GM23338 (cell line): ENCODE measurements around the gene OPRL1. TPM values are rescaled to one million over a fixed set of nuclear protein-coding genes. Genes with fewer than 3 reads are reported as not detected.
A peak's percentile ranks its signal among the peaks of the same experiment; 100 is the strongest.

ENCODE experiments used
- ATAC-seq: fragments of 200-7000 bp; cut with Tn5 transposase; 3 replicates; pipeline ENCODE4 v1.9.1; 2020
- DNase-seq: peaks from one replicate; pipeline ENCODE4 v3.0.0-alpha.2; 2015; ENCODE audit warnings: low spot score
- H2AFZ ChIP-seq: fragments of 200-600 bp; sonication (generic); 2 replicates; pipeline ENCODE4 v1.8.0; 2016; ENCODE audit warnings: antibody characterized with exemption, mild to moderate bottlenecking, moderate library complexity
- H3F3A ChIP-seq: fragments of 200-600 bp; sonication (generic); replicated peaks from 2 replicates; pipeline ENCODE4 v1.8.0; 2017; ENCODE audit warnings: antibody characterized with exemption, mixed run types, low read depth
- H3K27ac ChIP-seq: fragments of 200-600 bp; sonication (generic); 2 replicates; pipeline ENCODE4 v1.6.1; 2016; ENCODE audit warnings: low read depth
- H3K27me3 ChIP-seq: fragments of 200-600 bp; sonication (generic); 2 replicates; pipeline ENCODE4 v1.8.0; 2016; ENCODE audit warnings: mild to moderate bottlenecking, mixed run types, moderate library complexity; ENCODE audit not compliant: insufficient read depth
- H3K36me3 ChIP-seq: fragments of 200-600 bp; sonication (generic); 2 replicates; pipeline ENCODE4 v1.8.0; 2016; ENCODE audit warnings: mild to moderate bottlenecking; ENCODE audit not compliant: insufficient read depth
- H3K4me1 ChIP-seq: fragments of 200-600 bp; sonication (generic); 2 replicates; pipeline ENCODE4 v1.8.0; 2016; ENCODE audit warnings: mild to moderate bottlenecking, moderate library complexity; ENCODE audit not compliant: insufficient read depth
- H3K4me2 ChIP-seq: fragments of 200-600 bp; sonication (generic); 2 replicates; pipeline ENCODE4 v1.7.1; 2017; ENCODE audit warnings: mixed run types
- H3K4me3 ChIP-seq: fragments of 200-600 bp; sonication (generic); 2 replicates; pipeline ENCODE4 v1.6.1; 2016; ENCODE audit warnings: mixed run types
- H3K79me2 ChIP-seq: fragments of 200-600 bp; sonication (generic); replicated peaks from 2 replicates; pipeline ENCODE4 v1.8.0; 2017; ENCODE audit warnings: mild to moderate bottlenecking; ENCODE audit not compliant: insufficient read depth
- H3K9me2 ChIP-seq: fragments of 200-600 bp; sonication (generic); 2 replicates; pipeline ENCODE4 v1.8.0; 2017; ENCODE audit not compliant: insufficient read depth
- H4K20me1 ChIP-seq: fragments of 200-600 bp; sonication (generic); replicated peaks from 2 replicates; pipeline ENCODE4 v1.8.0; 2017; ENCODE audit warnings: mild to moderate bottlenecking; ENCODE audit not compliant: insufficient read depth
- H3K27ac Mint-ChIP-seq: 2 replicates; pipeline ENCODE4 v1.8.0; 2020; ENCODE audit warnings: inconsistent platforms, mild to moderate bottlenecking, moderate library complexity, mixed read lengths
- H3K27me3 Mint-ChIP-seq: 3 replicates; pipeline ENCODE4 v1.8.0; 2022; ENCODE audit warnings: low read depth, mild to moderate bottlenecking, moderate library complexity, mixed read lengths, inconsistent platforms; ENCODE audit not compliant: insufficient read depth, poor library complexity
- H3K36me3 Mint-ChIP-seq: 3 replicates; pipeline ENCODE4 v1.8.0; 2021; ENCODE audit warnings: low read depth, mild to moderate bottlenecking, inconsistent platforms, moderate library complexity, mixed read lengths
- H3K4me1 Mint-ChIP-seq: 3 replicates; pipeline ENCODE4 v1.8.0; 2020; ENCODE audit warnings: mild to moderate bottlenecking, inconsistent platforms, mixed read lengths
- H3K4me3 Mint-ChIP-seq: 3 replicates; pipeline ENCODE4 v1.8.0; 2021; ENCODE audit warnings: moderate library complexity, mild to moderate bottlenecking, inconsistent platforms, mixed read lengths
- H3K9me3 Mint-ChIP-seq: 3 replicates; pipeline ENCODE4 v1.8.0; 2020; ENCODE audit warnings: moderate library complexity, mild to moderate bottlenecking, inconsistent platforms, mixed read lengths
- ETS1 ChIP-seq: IDR thresholded peaks from 2 replicates; pipeline ENCODE4 v1.6.1; 2016; ENCODE audit warnings: antibody characterized with exemption
- EZH2 ChIP-seq: fragments of 200-600 bp; sonication (generic); IDR thresholded peaks from one replicate; pipeline ENCODE4 v1.8.0; 2017; ENCODE audit warnings: antibody characterized with exemption, mild to moderate bottlenecking, low read depth; ENCODE audit not compliant: unreplicated experiment
- EZH2phosphoT487 ChIP-seq: fragments of 200-600 bp; sonication (generic); IDR thresholded peaks from one replicate; pipeline ENCODE4 v1.8.1; 2018; ENCODE audit warnings: antibody characterized with exemption; ENCODE audit not compliant: unreplicated experiment
- NANOG ChIP-seq: IDR thresholded peaks from 2 replicates; pipeline ENCODE4 v1.6.1; 2016; ENCODE audit warnings: antibody characterized with exemption, borderline replicate concordance
- POLR2AphosphoS5 ChIP-seq: IDR thresholded peaks from 2 replicates; pipeline ENCODE4 v1.6.1; 2016; ENCODE audit warnings: antibody characterized with exemption, low read depth
- STAT1 ChIP-seq: IDR thresholded peaks from one replicate; pipeline ENCODE4 v1.6.1; 2016; ENCODE audit warnings: antibody characterized with exemption; ENCODE audit not compliant: unreplicated experiment
- ZNF114 ChIP-seq: fragments of 250-450 bp; sonication (Bioruptor Pico); IDR thresholded peaks from 2 replicates; pipeline ENCODE4 v1.5.0; 2020; ENCODE audit warnings: mild to moderate bottlenecking, moderate library complexity
- polyA plus RNA-seq: library from polyadenylated mRNA; unstranded; fragments of >200 nt; fragmentation: Nextera tagmentation; extraction: Ambion mirVana; gene quantifications from 2 replicates; pipeline ENCODE4 v1.2.1, GENCODE V29; 2016
- total RNA-seq: library from RNA; depleted of rRNA; stranded (reverse); fragments of >200 nt; shearing (Covaris generic); gene quantifications from 2 replicates; pipeline ENCODE4 v1.2.3, GENCODE V29; 2014
- TF ChIP-seq, protein P1 (sequence below), 2 experiments: fragments of 200-600 bp in 1 of 2; sonication (generic) in 1 of 2; conservative IDR thresholded peaks; 2 replicates each; pipeline versions ENCODE4 v1.5.1 to v1.6.1; 2016 to 2017; ENCODE audit warnings: antibody characterized with exemption in 2 of 2, low read depth in 2 of 2, mild to moderate bottlenecking in 2 of 2, moderate library complexity in 1 of 2
- TF ChIP-seq, protein P2 (sequence below): IDR thresholded peaks from one replicate; pipeline ENCODE4 v1.6.1; 2018; ENCODE audit warnings: antibody characterized with exemption; ENCODE audit not compliant: unreplicated experiment

OPRL1 gene
- total and polyA plus RNA-seq, 2 experiments from 2014 or later: 0.27 to 1.1 TPM

- Histone ChIP-seq H3K4me1 (peaks cover 22% of the 10 kb centered on the region; the same call in 1 of the 2 replicates), H3K36me3 (no peaks in the 10 kb centered on the region), H3K4me3 (peak within 1 kb of the TSS; percentile 75), H3K9me2 (no peaks in the 10 kb centered on the region), H3K27ac (no peak within 1 kb of the TSS), H2AFZ (peak within 1 kb of the TSS; percentile 93), H3K79me2 (no peaks in the 10 kb centered on the region), H3K27me3 (peaks cover 35% of the 10 kb centered on the region), H3F3A (0 out of 2 replicates have a peak, but pooled peaks cover 7% of the 10 kb centered on the region), H3K4me2 (peak within 1 kb of the TSS; percentile 88), H4K20me1 (no peaks in the 10 kb centered on the region)
- peak; percentile 57; the same call in 1 of the 2 replicates for TF ChIP-seq POLR2AphosphoS5
- TF ChIP-seq, protein P1, sequence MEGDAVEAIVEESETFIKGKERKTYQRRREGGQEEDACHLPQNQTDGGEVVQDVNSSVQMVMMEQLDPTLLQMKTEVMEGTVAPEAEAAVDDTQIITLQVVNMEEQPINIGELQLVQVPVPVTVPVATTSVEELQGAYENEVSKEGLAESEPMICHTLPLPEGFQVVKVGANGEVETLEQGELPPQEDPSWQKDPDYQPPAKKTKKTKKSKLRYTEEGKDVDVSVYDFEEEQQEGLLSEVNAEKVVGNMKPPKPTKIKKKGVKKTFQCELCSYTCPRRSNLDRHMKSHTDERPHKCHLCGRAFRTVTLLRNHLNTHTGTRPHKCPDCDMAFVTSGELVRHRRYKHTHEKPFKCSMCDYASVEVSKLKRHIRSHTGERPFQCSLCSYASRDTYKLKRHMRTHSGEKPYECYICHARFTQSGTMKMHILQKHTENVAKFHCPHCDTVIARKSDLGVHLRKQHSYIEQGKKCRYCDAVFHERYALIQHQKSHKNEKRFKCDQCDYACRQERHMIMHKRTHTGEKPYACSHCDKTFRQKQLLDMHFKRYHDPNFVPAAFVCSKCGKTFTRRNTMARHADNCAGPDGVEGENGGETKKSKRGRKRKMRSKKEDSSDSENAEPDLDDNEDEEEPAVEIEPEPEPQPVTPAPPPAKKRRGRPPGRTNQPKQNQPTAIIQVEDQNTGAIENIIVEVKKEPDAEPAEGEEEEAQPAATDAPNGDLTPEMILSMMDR (conservative IDR thresholded peaks at IDR 0.05; ENCODE audit: low read depth in 2 of 2): no peak
- H3K36me3 Mint-ChIP-seq: no peaks in the 10 kb centered on the region; the same call in 2 of the 3 replicates
- H3K27ac Mint-ChIP-seq: no peak within 1 kb of the TSS
- H3K27me3 Mint-ChIP-seq: peaks cover 37% of the 10 kb centered on the region
- ATAC-seq (peak; percentile 21), DNase-seq (peak; percentile 77)
- H3K9me3 Mint-ChIP-seq: 0 out of 3 replicates have a peak, but pooled peaks cover 3% of the 10 kb centered on the region
- H3K4me3 Mint-ChIP-seq: peak within 1 kb of the TSS; percentile 77
- H3K4me1 Mint-ChIP-seq: peaks cover 33% of the 10 kb centered on the region
Measured at GRCh38 chr20:64079273-64080012, 439 bp upstream of the OPRL1 start, which contains the start of gene RGS19. Gene RGS19 (minus strand): TSS chr20:64079518. CDS start chr20:64076886, 2,632 bp downstream.

DNA sequence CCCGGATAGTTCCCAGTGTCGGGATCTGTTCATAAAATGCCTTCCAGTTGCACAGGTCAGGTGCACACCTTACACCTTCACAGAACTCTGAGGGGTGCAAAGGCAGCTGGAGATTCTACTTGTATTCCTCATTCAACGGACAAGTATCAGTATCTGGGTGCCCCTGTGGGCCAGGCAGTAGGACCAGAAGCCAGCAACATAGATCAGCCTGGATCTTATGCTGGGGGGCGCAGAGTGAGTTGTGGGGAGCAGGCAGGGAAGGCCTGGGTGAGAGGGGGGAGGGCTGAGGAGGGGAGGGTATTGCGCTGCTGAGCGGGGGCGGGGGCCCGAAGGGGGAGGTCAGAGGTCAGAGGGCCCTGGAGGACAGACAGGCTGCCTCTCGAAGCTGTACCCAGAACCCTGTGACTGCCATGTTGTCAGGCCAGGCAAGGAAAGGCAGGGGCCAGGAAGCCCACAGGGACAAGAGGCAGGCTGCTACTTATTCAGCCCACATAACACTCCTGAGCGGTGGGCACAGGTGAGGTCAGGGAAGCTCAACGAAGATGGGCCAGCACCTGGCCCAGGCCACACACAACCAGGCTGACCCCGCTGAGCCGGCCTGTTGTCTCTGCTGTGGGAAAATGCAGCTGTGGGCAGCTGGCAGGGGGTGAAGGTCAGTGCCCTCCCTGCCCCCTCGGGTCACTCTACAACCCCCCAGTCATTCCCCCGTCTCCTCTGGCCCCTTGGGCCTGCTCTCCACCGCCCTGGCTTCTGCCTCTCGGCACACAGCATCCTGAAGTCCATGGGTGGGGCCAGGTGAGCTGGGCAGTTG lies 1.1 kb downstream of the OPRL1 start:
- peaks cover 33% of the 10 kb centered on the region for H3K4me1 Mint-ChIP-seq
- no peak overlapping the region for H3K27ac Mint-ChIP-seq
- TF ChIP-seq EZH2phosphoT487 (no peak), EZH2 (no peak), STAT1 (no peak), ETS1 (no peak), ZNF114 (CRISPR knock-in tag) (no peak), NANOG (no peak)
- TF ChIP-seq, protein P2, sequence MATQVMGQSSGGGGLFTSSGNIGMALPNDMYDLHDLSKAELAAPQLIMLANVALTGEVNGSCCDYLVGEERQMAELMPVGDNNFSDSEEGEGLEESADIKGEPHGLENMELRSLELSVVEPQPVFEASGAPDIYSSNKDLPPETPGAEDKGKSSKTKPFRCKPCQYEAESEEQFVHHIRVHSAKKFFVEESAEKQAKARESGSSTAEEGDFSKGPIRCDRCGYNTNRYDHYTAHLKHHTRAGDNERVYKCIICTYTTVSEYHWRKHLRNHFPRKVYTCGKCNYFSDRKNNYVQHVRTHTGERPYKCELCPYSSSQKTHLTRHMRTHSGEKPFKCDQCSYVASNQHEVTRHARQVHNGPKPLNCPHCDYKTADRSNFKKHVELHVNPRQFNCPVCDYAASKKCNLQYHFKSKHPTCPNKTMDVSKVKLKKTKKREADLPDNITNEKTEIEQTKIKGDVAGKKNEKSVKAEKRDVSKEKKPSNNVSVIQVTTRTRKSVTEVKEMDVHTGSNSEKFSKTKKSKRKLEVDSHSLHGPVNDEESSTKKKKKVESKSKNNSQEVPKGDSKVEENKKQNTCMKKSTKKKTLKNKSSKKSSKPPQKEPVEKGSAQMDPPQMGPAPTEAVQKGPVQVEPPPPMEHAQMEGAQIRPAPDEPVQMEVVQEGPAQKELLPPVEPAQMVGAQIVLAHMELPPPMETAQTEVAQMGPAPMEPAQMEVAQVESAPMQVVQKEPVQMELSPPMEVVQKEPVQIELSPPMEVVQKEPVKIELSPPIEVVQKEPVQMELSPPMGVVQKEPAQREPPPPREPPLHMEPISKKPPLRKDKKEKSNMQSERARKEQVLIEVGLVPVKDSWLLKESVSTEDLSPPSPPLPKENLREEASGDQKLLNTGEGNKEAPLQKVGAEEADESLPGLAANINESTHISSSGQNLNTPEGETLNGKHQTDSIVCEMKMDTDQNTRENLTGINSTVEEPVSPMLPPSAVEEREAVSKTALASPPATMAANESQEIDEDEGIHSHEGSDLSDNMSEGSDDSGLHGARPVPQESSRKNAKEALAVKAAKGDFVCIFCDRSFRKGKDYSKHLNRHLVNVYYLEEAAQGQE: no peak
- TF ChIP-seq, protein P1 (conservative IDR thresholded peaks at IDR 0.05; ENCODE audit: low read depth in 2 of 2): no peak

More for the DNA sequence above, 1.1 kb downstream of the OPRL1 start:
- H2AFZ ChIP-seq: no peak overlapping the region
- H3K36me3 ChIP-seq: no peaks in the 10 kb centered on the region
- DNase-seq (no peak), ATAC-seq (no peak)
- H3K9me2 ChIP-seq: no peaks in the 10 kb centered on the region
- peak overlapping the region; percentile 88 for H3K4me2 ChIP-seq
- H3K79me2 ChIP-seq: no peaks in the 10 kb centered on the region
- H3K27ac ChIP-seq: no peak overlapping the region
- H3F3A ChIP-seq: 0 out of 2 replicates have a peak, but pooled peaks cover 7% of the 10 kb centered on the region
- H3K4me1 ChIP-seq: peaks cover 27% of the 10 kb centered on the region; the same call in 1 of the 2 replicates
- H3K9me3 Mint-ChIP-seq: 0 out of 3 replicates have a peak, but pooled peaks cover 3% of the 10 kb centered on the region
- peaks cover 50% of the 10 kb centered on the region for H3K27me3 Mint-ChIP-seq
- peak overlapping the region; percentile 69 for H3K4me3 ChIP-seq
- no peaks in the 10 kb centered on the region; the same call in 2 of the 3 replicates for H3K36me3 Mint-ChIP-seq
- H3K4me3 Mint-ChIP-seq: peak overlapping the region; percentile 77
- H3K27me3 ChIP-seq: peaks cover 50% of the 10 kb centered on the region
- no peaks in the 10 kb centered on the region for H4K20me1 ChIP-seq
